HEK293 (cell line): Measurements from ENCODE around the gene BEST2.

Source experiments
- ELK4 ChIP-seq: IDR thresholded peaks from 2 replicates; pipeline ENCODE4 v1.6.1; 2011; ENCODE audit warnings: mild to moderate bottlenecking, low read depth, low read length, borderline replicate concordance
- FEZF1 ChIP-seq: fragments of 450-650 bp; formaldehyde crosslinking; IDR thresholded peaks from 2 replicates; pipeline ENCODE4 v1.5.1; 2016; ENCODE audit warnings: missing biosample characterization, missing genetic modification characterization
- OSR2 ChIP-seq: fragments of 450-650 bp; formaldehyde crosslinking; IDR thresholded peaks from 2 replicates; pipeline ENCODE4 v1.5.1; 2016; ENCODE audit warnings: missing biosample characterization, missing genetic modification characterization
- PRDM10 ChIP-seq: fragments of 450-650 bp; formaldehyde crosslinking; IDR thresholded peaks from 2 replicates; pipeline ENCODE4 v1.5.1; 2016; ENCODE audit warnings: missing biosample characterization, missing genetic modification characterization
- PRDM4 ChIP-seq: fragments of 450-650 bp; formaldehyde crosslinking; IDR thresholded peaks from 2 replicates; pipeline ENCODE4 v1.5.1; 2017; ENCODE audit warnings: missing biosample characterization, missing genetic modification characterization
- SP3 ChIP-seq: fragments of 450-650 bp; formaldehyde crosslinking; IDR thresholded peaks from 2 replicates; pipeline ENCODE4 v1.5.1; 2016; ENCODE audit warnings: missing biosample characterization, missing genetic modification characterization
- SP7 ChIP-seq: fragments of 450-650 bp; formaldehyde crosslinking; IDR thresholded peaks from 2 replicates; pipeline ENCODE4 v1.5.1; 2016; ENCODE audit warnings: missing biosample characterization, missing genetic modification characterization
- ZBTB10 ChIP-seq: fragments of 450-650 bp; formaldehyde crosslinking; IDR thresholded peaks from 2 replicates; pipeline ENCODE4 v1.5.1; 2016; ENCODE audit warnings: missing biosample characterization, missing genetic modification characterization
- ZBTB17 ChIP-seq: fragments of 450-650 bp; formaldehyde crosslinking; IDR thresholded peaks from 2 replicates; pipeline ENCODE4 v1.5.1; 2016; ENCODE audit warnings: missing biosample characterization, missing genetic modification characterization
- ZBTB48 ChIP-seq: fragments of 450-650 bp; formaldehyde crosslinking; IDR thresholded peaks from 2 replicates; pipeline ENCODE4 v1.5.1; 2016; ENCODE audit warnings: missing biosample characterization, missing genetic modification characterization
- ZBTB7A ChIP-seq: fragments of 450-650 bp; formaldehyde crosslinking; IDR thresholded peaks from 2 replicates; pipeline ENCODE4 v1.5.1; 2016; ENCODE audit warnings: low read depth, missing biosample characterization, missing genetic modification characterization
- ZNF18 ChIP-seq: fragments of 450-650 bp; formaldehyde crosslinking; IDR thresholded peaks from 2 replicates; pipeline ENCODE4 v1.5.1; 2016; ENCODE audit warnings: missing biosample characterization, missing genetic modification characterization
- ZNF324 ChIP-seq: fragments of 450-650 bp; formaldehyde crosslinking; IDR thresholded peaks from 2 replicates; pipeline ENCODE4 v1.5.1; 2016; ENCODE audit warnings: missing biosample characterization, missing genetic modification characterization
- ZNF341 ChIP-seq: fragments of 450-650 bp; formaldehyde crosslinking; IDR thresholded peaks from 2 replicates; pipeline ENCODE4; 2016; ENCODE audit warnings: low read depth, missing biosample characterization, missing genetic modification characterization
- ZNF48 ChIP-seq: fragments of 450-650 bp; formaldehyde crosslinking; IDR thresholded peaks from 2 replicates; pipeline ENCODE4 v1.5.1; 2016; ENCODE audit warnings: missing biosample characterization, missing genetic modification characterization
- ZNF580 ChIP-seq: fragments of 450-650 bp; formaldehyde crosslinking; IDR thresholded peaks from 2 replicates; pipeline ENCODE4 v1.5.1; 2016; ENCODE audit warnings: missing biosample characterization, missing genetic modification characterization
- ZNF596 ChIP-seq: fragments of 450-650 bp; IDR thresholded peaks from 2 replicates; pipeline ENCODE4 v1.5.0; 2018; ENCODE audit warnings: missing biosample characterization, mild to moderate bottlenecking, missing genetic modification characterization, moderate library complexity
- ZNF76 ChIP-seq: fragments of 450-650 bp; formaldehyde crosslinking; IDR thresholded peaks from 2 replicates; pipeline ENCODE4; 2016; ENCODE audit warnings: low read depth, missing biosample characterization, missing genetic modification characterization, borderline replicate concordance
- ZSCAN23 ChIP-seq: fragments of 450-650 bp; formaldehyde crosslinking; IDR thresholded peaks from 2 replicates; pipeline ENCODE4 v1.5.1; 2016; ENCODE audit warnings: missing biosample characterization, missing genetic modification characterization
- ZXDB ChIP-seq: fragments of 450-650 bp; formaldehyde crosslinking; IDR thresholded peaks from 2 replicates; pipeline ENCODE4 v1.5.1; 2016; ENCODE audit warnings: missing biosample characterization, missing genetic modification characterization

The BEST2 gene

GRCh38 chr19:12723641-12724426, 27.8 kb upstream of the BEST2 start, which contains the start of gene TNPO2 (continued):
- TF ChIP-seq PRDM10 (peak; percentile 81), ZNF596 (tag by site-specific recombination) (no peak), SP3 (peak; percentile 49; the same call in 1 of the 2 replicates), ZNF580 (tag by site-specific recombination) (0 out of 2 replicates have a peak, but pooled peaks have one; percentile 23), ELK4 (no peak), ZNF324 (tag by site-specific recombination) (0 out of 2 replicates have a peak, but pooled peaks have one; percentile 45), FEZF1 (peak; percentile 9; the same call in 1 of the 2 replicates), ZNF76 (tag by site-specific recombination) (peak; percentile 93), ZBTB48 (tag by site-specific recombination) (0 out of 2 replicates have a peak, but pooled peaks have one; percentile 19), ZBTB7A (peak; percentile 74), ZNF341 (tag by site-specific recombination) (peak; percentile 87; the same call in 1 of the 2 replicates), ZSCAN23 (no peak), ZNF48 (tag by site-specific recombination) (no peak), ZNF18 (tag by site-specific recombination) (no peak), ZXDB (tag by site-specific recombination) (peak; percentile 50; the same call in 1 of the 2 replicates), OSR2 (0 out of 2 replicates have a peak, but pooled peaks have one; percentile 31), ZBTB10 (tag by site-specific recombination) (peak; percentile 87), PRDM4 (tag by site-specific recombination) (no peak), SP7 (tag by site-specific recombination) (peak; percentile 20; the same call in 1 of the 2 replicates), ZBTB17 (peak; percentile 54)
- TF ChIP-seq, all 188 proteins: peak for 23
